Measurements from ENCODE around the gene ANKRD52.
"Not testable (repeated sequence)": the region's sequence is repeated elsewhere in the genome, so short reads cannot be mapped to it uniquely, and the experiment has no call there.

ANKRD52 gene

DNA sequence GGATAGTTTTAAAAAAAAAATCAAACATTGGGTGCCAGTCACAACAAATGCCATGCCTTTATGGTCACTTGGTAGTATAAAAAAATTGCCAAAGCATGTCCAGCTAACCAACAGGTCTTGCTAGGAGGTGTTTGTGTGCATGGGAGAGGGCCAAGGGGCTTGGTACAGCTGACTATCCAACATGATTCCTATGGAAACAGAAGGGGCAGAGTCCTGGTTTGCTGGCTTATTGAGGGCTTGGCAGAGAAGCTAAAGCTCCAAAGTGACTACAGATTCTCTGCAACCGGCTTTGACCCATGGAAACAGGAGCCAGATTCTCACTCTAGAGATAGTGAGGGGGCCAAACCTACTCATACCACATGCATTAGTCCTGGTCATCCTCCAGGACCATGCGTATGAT is 14.3 kb upstream of the ANKRD52 start:
- ATAC-seq = not testable (repeated sequence)

DNA sequence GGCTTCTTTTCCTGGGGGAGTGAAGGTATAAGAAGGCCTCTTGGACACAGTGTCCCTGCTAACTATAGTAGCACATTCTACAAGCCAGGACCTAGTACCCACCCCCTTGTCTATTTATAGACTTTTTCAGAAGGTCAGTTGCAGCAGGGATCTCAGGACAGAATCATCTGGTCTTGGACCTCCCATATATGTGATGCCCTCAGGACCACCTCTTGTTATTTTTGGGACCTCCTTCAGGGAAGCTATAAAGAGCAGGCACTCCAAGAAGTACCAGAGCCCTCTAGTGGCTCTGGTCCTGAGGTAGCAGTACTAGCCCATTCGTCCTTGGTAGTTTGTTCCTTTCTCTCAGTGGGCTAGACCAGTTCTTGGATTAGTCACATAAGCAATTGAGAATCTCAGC is 12.8 kb upstream of the ANKRD52 start:
- ATAC-seq (no peak), DNase-seq (no peak)

More for the DNA sequence above, 14.3 kb upstream of the ANKRD52 start:
- not testable (repeated sequence) for DNase-seq

DNA sequence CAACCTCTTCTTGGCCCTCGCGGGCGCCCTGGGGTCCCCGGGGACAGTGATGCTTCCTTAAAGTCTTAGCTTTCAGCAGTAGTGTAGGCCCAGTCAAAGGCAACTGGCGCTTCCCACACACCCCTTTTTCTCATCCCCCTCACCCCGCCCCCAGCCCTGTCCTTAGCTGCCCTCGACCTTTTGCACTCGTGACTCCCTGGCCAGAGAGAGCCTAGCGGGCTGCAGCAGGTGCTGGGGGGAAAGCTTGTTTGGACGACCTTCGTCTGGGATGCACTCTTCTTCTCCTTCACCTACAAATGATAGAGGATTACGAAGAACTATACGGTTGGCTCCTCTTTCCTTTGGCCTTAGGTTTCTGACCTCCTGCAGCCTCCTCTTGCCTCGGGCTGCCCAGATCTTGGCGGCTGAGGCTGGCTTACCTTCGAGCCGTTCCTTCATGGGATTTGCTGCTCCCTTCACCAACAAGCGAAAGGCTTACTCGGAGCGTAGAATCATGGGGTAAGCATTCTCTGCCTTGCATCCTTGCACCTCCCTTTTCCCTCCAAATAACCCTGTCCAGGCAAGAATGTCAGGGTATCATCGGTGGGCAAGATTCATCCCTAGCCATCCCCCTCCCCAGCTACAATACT is 9.4 kb upstream of the ANKRD52 start:
- ATAC-seq = no peak

DNA sequence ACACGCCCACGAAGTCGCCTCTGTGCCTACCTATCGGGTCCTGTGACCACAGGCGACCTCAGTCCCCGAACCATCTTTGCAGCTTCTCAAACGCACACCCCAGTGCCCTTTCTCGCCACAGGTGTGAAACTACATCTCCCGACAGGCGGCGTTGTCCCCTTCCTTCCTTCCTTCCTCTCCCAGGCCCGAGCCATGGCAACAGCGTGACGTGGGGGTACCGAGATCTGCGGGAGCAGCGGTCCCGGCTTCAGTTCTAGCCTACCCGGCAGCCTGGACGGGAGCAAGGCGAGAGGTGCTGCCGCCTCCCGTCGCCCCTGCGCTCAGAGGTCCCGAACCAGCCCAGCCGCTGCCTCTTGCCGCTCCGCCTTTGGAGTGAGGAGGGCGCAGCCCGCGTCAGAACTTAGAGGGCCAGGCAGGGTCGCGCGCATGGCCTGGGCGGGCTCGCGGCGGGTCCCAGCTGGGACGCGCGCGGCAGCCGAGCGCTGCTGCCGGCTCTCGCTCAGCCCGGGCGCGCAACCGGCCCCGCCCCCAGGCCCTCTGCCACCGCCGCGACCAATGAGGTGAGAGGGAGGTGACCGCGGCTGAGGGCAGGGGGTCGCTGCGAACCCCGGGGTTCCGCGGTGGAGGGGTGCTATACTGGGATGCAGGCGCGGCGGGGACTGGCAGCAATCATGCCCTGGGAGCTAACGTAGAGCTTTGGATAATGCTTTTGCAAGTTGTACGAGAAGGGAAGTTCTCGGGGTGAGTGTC is 8.7 kb upstream of the ANKRD52 start, which contains the start of gene COQ10A:
Gene COQ10A, plus strand, starts transcription at position 250 of the 750 bp plus-strand sequence. Its CDS starts 177 bp downstream, at position 427.
- DNase-seq = peak; percentile 88
- ATAC-seq = peak; percentile 93

More for the DNA sequence above, 9.4 kb upstream of the ANKRD52 start:
- DNase-seq = no peak

DNA sequence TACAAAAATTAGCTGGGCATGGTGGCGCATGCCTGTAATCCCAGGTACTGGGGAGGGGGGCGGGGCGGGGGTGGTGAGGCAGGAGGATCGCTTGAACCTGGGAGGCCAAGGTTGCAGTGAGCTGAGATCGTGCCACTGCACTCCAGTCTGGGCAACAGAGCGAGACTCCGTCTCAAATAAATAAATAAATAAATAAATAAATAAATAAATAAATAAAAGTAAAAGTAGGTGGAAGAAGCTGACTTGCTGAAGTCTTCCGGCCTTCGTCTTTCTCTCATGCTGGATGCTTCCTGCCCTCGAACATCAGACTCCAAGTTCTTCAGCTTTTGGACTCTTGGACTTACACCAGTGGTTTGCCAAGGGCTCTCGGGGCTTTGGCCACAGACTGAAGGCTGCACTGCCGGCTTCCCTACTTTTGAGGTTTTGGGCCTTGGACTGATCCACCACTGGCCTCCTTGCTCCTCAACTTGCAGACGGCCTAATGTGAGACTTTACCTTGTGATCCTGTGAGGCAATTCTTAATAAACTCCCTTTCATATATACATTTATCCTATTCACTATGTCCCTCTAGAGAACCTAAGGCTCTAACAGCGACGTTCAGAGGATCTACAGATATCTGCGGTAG is 8.0 kb upstream of the ANKRD52 start:
- ATAC-seq, DNase-seq: not testable (repeated sequence)

DNA sequence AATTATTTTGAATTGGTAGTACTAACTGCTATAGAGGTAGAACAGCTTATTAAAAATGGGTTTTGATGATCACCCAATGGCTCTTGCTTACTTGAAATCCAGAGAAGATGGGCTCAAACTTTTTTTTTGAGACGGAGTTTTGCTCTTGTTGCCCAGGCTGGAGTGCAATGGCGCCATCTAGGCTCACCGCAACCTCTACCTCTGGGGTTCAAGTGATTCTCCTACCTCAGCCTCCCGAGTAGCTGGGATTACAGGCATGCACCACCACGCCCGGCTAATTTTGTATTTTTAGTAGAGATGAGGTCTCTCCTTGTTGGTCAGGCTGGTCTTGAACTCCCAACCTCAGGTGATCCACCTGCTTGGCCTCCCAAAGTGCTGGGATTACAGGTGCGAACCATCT is 4.8 kb upstream of the ANKRD52 start:
- not testable (repeated sequence) for DNase-seq, ATAC-seq

DNA sequence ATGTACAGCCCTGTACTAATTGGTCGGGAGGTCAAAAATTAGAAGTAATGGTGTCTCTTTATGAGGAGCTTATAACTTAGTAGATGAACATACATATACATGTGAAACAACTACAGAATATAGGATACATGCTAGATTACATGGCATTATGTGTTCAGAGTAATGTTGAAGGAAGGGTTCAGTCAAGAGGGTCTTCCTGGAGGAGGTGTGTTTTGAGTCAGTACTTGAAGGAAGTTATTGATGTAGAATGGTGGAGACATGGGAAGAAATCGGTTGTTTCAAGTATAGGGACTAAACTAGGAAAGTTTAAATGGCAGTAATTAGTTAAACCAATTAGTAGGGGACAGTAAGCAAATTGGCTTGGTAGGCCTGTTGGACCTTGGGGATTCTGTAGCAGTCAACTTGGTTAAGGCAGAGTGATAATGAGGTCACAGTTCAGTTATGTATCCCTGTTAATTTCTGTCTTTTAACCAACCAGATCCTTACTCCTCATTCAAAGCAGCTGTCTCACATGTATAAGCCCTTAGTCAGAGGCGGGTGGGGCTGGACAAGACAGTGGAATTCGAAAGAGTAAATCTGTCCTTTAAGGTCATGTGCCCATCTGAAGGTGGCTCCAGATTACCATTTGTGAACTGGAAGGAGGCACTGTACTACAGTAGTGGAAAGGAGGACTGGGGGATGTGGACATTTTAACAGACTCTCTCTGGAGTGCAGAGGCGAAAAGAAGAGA is 3.5 kb upstream of the ANKRD52 start:
- no peak for DNase-seq
- no peak for ATAC-seq

DNA sequence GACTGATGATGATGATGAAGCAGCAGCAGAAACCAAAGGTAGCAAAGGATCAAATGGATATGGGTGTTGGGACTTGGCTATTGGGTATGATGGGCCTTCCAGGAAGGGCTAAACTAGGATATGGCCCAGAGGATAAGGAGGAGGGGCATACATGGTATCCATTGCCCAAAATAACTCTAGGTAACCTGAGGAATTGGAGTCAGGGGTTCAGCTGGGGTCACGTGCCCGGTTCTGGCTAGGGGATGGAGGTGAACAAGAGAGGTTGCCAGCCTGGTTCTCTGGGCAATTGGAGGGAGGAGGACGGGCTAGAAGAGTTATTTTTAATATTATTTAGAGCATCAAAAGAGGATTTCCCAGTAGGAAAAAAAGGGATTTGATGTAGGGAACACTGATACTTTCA is 2.7 kb upstream of the ANKRD52 start:
- ATAC-seq (no peak), DNase-seq (no peak)

DNA sequence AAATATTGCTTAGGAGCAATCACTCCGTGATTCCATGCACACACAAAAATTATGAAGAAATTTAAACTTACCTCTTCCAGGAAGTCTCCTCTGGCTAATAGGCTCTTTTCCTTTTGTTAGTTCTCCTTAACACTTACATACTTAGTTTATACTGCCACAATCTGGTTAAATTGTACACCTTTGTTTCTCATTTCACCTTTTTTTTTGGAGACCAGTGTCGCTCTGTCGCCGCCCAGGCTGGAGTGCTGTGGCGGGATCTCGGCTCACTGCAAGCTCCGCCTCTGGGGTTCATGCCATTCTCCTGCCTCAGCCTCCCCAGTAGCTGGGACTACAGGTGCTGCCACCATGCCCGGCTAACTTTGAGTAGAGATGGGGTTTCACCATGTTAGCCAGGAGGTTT is 2.2 kb upstream of the ANKRD52 start:
- DNase-seq = no peak
- no peak for ATAC-seq

DNA sequence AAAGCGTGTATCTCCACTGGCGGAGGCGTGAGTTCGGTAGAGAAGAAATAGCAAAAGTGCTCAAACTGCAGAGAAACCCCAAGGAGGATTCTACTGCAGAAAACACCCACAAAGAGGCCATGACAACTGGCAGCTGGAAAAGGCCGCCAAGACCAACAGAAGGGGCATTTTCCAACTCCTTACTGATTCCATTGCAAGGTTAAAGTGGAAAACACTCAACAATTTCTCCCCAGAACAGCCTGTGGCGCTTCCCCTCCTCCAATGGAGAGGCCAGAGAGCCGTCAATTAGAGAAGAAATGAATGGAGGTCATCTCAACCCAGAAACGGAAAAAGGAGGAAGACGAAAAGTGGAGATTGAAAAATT is 618 bp upstream of the ANKRD52 start:
- no peak for DNase-seq
- ATAC-seq = no peak

DNA sequence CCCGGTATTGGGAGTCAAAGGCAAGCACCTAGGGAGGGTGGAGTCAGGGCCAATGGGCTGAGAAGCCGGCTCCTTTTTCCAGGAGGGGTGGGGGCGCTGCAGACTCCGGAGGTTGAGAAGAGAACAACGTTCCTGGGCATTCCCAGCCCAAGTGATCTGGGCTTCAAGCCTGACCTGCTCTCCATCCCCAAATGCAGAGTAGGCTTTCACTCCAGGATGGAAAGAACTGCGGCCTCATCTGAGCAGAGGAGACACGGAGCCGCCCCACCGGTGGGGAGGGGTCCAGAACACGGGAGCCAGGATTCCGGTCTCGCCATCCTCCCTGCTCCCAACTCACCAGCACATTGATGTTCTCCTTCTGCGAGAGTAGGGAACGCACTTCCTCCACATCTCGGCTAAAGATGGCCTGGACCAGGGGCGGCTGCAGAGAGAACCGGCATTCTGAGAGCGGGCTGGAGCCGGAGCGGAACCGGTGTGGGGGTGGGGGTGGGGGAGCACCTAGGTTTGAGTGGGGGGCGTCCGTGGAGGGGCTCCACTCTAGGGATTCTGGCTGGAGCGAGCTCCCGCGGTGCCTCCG is 605 bp downstream of the ANKRD52 start:
- ATAC-seq (peak; percentile 16), DNase-seq (peak; percentile 28)

DNA sequence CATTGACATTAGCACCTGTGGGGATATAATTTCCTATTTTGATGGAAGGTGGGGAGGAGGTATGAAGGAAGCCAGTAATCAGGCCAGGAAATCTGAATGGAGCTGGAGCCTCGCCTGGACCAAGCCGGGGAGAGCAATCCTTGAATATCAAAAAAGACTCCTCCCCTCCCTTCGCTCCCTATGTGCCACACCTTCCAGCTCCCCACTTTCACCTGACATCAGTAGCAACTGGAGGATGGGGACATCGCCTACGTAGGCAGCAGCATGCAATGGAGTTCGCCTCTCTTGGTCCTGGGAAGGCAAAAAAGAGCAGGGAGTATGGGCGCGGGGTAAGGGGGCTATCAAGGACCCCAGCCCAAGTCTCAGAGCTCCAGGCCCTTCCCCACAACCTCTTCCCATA is 1.1 kb downstream of the ANKRD52 start:
- ATAC-seq (no peak), DNase-seq (no peak)

DNA sequence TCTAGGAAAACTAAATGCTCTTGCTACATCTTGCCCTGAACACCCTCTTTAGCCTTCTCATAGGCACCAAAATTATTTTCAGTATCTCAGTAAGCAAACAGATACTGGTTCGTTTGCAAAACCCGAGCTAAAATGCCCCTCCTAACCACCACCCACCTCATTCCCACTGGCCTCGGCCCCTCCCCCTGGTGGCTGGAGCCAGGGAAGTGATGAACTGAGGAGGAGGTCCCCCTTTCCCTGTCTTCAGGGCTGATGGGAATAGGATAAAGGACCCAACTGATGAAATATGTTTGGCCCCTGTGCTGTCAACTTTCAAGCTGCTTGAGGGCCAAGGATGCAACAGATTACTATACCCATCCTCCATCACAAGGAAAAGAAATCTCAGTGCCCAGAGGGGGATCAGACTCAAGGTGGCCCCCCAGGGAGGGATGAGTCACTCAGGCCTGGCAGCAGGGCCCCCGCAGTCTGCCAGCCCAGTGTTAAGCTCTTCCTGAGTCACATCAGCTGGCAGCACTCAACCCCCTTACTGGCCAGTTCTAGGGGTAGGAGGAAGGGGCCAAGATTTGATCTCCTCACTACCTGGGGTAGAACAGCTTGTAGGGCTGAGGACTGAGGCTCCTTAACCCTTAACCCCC is 1.7 kb downstream of the ANKRD52 start:
- ATAC-seq (no peak), DNase-seq (peak; percentile 14)

DNA sequence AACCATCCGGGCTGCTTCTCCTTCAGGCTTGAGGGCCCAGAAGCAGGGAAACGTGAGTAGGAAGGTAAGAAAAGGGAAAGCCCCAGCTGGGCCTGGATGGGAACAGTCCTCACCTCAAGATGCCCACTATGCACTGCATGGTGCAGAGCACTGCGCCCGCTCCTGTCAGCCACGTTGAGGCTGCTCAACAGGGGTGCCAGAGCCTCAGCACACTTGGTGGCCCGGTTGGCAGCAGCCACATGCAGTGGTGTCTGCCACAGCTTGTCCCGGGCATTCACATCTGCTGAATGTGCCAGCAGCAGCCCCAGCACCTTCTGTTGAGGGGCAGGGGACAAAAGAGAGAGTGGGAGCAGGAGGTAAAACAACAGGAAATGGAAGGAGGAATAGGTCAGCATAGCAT is 2.5 kb downstream of the ANKRD52 start:
- ATAC-seq (no peak), DNase-seq (no peak)

DNA sequence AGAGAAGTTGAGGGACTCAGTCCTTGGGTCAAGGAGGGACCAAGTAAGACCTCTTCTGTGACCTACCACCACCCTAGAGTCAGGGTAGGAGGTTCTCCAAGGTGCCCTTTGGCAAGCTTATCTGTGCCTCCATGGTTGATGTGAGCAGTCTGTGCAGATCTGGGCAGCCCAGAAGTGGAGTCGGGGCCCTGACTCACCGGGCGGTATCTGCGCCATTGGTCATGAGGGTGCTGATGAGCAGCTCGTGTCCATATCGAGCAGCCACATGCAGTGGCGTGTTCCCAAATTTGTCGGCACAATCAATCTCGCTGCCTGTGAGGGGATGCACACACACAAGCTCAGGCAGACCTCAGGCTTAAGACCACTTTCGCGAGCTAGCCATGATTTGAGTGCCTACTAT is 5.1 kb downstream of the ANKRD52 start:
- DNase-seq (no peak), ATAC-seq (no peak)

DNA sequence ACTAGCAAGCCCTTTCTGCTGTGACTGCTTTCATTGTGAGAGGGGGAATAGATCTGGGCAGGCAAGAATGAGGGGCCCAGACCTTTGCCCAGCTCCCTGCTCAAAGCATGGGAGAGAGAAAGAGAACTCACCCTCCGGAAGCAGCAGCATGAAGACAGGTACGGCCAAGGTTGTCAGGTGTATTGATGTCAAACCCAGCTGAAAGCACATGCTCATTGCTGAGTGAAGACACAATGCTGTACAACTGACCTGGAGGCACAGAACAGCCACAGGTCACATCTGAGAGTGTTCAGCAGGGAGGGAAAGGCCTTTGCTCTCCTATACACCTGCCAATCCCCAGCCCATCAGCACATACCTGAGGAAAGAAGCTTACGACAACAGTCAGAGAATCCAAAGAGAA is 5.5 kb downstream of the ANKRD52 start:
- no peak for DNase-seq

DNA sequence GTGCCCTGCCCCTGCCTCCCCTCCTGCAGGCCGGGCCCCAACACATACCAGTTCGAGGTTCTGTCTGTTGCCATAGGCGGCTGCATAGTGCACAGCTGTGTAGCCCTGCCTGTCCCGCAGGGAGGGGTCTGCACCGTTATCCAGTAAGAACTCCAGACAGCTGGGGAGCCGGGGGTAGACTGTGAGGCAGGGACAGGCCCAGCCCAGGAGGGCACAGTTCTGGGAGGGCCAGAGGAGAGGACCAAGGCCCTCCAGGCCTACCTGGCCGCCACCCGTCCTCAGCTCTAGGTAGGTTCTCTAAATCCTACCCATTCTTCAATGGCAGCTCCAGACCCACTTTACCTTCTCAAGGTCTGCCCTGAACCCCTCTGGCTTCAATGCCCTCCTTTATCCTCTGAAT is 9.5 kb downstream of the ANKRD52 start:
- no peak for ATAC-seq
- no peak for DNase-seq

More for the DNA sequence above, 5.5 kb downstream of the ANKRD52 start:
- no peak for ATAC-seq

DNA sequence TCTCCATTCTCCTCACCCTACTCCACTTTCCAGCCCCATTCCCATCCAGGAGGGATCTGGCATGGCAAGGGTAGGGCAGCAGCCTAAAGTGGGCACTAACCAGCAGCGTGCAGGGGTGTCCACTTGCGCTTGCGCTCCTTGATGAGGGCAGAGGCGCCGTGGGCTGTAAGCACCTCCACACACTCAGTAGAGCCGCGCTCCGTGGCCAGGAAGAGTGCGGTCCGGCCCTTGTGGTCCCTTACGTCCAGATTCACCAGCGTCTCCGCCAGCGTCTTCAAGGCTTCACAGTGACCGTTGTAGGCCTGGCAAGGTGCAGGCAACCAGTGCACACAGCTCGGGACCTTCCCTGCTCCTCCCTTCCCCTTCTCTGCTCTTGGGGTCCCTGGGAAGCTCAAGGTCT is 10.3 kb downstream of the ANKRD52 start:
- ATAC-seq (no peak), DNase-seq (no peak)

DNA sequence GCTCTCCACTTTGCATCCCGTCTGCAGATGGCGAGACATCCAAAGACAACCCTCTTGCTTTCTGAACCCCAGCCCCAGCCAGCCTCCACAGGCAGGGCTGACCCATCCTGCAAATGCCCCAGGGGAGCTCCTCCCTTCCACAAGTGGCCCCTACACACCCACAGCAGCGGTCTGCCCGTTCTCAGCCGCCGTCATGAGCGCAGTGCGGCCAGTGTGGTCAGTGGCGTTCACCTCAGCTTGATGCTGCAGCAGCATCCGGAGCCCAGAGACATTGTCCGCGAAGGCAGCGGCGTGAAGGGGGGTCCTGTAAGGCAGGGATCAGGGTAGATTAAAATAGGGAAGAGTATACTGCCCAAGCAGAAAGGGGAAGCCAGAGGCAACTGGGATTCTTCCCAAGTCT is 13.7 kb downstream of the ANKRD52 start:
- ATAC-seq (no peak), DNase-seq (no peak)

DNA sequence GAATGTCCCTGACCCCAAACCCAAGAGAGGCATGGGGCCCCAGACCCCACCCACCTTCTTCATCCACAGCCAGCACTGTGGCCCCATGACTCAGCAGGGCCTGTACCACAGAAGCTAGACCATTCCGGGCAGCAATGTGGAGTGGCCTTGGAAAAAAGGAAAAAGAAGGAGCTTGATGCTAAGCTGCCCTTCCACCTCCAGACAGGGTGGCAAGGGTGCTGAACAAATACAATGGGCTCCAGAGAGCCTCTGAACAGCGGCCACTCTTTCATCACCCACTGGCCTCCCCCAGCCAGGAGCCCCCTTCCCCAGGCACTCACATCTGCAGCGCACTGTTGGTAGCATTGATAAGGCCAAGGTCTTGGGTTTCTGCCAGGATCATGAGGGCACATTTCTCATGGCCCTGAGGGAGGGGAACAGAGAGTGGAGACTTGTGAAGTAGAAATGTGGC is 14.4 kb downstream of the ANKRD52 start:
- no peak for ATAC-seq
- DNase-seq = no peak

DNA sequence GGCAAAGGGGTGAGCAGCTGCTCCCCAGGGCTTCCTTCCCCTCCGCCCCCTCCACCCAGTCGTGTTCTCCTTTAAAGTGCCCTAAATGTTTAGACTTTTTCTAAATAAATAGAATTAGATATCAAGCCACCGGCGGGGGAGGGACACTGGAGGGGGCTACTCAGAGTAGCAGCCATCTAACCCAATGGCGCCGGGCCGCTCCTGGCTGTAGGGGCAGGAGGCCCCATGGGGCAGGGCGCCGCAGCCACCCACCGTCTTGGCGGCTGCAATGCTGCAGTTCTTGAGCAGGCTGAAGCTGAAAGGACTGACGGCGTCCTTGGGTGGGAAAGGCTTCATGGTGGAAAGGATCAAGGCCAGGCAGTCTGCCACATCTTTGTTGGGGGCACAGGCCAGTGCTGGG is 15.2 kb downstream of the ANKRD52 start:
- ATAC-seq (no peak), DNase-seq (no peak)
